Gastrocnemius medialis (tissue), 4 donors: Measurements from ENCODE around the gene EIF2B2.

Experiments
- POLR2A ChIP-seq, 2 donors: fragments of 450-650 bp; IDR thresholded peaks; one replicate each; pipeline ENCODE4 v1.6.1; 2017; ENCODE audit warnings: antibody characterized with exemption in 2 of 2, mild to moderate bottlenecking in 2 of 2, moderate library complexity in 2 of 2
- TF ChIP-seq, protein P1 (sequence below), 5 experiments: fragments of 450-650 bp in 3 of 5; fragments of 200-600 bp in 2 of 5; sonication (generic) in 2 of 5; IDR thresholded peaks in 4 of 5; conservative IDR thresholded peaks in 1 of 5; 1 replicate in 4 of 5; 2 replicates in 1 of 5; pipeline ENCODE4 v1.5.1; 2016 to 2019; ENCODE audit warnings: antibody characterized with exemption in 5 of 5, mild to moderate bottlenecking in 3 of 5, moderate library complexity in 3 of 5

DNA sequence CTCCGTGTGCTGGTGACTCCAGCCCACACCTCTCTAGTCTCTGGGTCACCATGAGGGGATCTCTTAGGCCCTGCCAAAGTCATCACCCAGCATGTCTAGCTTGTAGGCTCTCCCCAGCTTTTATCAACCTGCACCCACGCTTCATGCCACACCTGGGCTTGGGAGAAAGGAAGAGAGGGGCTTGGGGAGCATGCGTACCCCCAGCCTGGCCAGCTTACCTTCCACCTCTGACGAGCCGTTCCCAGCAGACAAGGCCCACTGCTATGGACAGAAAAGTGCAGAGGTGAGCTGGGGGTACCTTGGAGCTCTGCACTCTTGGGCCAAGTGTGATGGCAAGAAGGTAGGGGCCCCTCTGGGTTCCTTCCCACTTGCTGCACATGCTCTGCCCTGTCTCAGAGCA is 49.0 kb upstream of the EIF2B2 start:
- TF ChIP-seq, protein P1, sequence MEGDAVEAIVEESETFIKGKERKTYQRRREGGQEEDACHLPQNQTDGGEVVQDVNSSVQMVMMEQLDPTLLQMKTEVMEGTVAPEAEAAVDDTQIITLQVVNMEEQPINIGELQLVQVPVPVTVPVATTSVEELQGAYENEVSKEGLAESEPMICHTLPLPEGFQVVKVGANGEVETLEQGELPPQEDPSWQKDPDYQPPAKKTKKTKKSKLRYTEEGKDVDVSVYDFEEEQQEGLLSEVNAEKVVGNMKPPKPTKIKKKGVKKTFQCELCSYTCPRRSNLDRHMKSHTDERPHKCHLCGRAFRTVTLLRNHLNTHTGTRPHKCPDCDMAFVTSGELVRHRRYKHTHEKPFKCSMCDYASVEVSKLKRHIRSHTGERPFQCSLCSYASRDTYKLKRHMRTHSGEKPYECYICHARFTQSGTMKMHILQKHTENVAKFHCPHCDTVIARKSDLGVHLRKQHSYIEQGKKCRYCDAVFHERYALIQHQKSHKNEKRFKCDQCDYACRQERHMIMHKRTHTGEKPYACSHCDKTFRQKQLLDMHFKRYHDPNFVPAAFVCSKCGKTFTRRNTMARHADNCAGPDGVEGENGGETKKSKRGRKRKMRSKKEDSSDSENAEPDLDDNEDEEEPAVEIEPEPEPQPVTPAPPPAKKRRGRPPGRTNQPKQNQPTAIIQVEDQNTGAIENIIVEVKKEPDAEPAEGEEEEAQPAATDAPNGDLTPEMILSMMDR (IDR thresholded peaks at IDR 0.05 in 4 of 5, conservative IDR thresholded peaks at IDR 0.05 in 1 of 5), result no peak
- TF ChIP-seq POLR2A (IDR thresholded peaks at IDR 0.05), result no peak
